ENCODE data around the gene TMEM163.

DNA sequence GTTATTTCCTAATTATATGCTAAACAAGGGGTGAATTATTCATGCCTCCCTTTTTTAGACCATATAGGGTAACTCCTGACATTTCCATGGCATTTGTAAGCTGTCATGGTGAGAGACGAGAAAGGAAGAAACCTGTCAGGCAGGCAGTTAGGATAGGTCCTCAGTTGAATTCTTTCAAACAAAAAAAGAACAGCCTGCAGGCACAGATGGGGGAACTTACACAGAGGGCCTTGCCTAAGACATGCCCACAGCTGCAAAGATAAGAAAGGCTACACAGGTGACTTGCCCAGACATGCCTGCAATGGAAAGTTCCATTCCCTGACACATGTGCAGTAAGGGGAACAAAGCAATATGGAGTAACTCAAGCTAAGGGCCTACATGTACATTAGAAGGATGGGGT, 128.1 kb downstream of the TMEM163 start:
- no peak for TF ChIP-seq CTCF (IDR thresholded peaks at IDR 0.05)
- no peak for TF ChIP-seq POLR2A (IDR thresholded peaks at IDR 0.05)
